GM12801 (cell line): ENCODE data around the gene MYZAP.

Experiments
- CTCF ChIP-seq: IDR thresholded peaks from one replicate; pipeline ENCODE4 v1.5.1; 2011; ENCODE audit warnings: control low read depth; ENCODE audit not compliant: insufficient read length; ENCODE audit errors: extremely low read depth

The MYZAP gene

DNA sequence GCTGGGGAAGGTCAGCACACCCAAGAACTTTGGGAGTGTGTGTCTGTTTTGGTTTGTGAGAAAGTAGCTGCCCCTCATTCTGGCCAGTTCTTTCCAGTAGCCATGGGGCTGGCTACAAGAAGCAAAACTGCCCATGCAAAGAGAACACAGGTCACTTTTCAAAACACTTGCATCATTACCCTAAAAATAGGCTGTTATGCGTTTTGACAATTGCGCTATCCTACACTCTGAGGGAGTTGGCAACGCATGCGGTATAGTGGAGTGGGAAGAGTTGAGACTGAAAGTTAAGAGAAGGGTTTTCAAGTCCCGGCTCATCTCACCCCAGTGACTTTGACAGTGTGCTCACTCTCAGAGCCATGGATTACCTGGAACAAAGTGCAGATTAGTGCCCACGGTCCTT lies 41.8 kb upstream of the MYZAP start:
- no peak for TF ChIP-seq CTCF

GRCh38 chr15:57550640-57551039 lies 41.1 kb upstream of the MYZAP start:
- no peak for TF ChIP-seq CTCF

GRCh38 chr15:57551715-57552677 lies 39.7 kb upstream of the MYZAP start:
- no peak for TF ChIP-seq CTCF

DNA sequence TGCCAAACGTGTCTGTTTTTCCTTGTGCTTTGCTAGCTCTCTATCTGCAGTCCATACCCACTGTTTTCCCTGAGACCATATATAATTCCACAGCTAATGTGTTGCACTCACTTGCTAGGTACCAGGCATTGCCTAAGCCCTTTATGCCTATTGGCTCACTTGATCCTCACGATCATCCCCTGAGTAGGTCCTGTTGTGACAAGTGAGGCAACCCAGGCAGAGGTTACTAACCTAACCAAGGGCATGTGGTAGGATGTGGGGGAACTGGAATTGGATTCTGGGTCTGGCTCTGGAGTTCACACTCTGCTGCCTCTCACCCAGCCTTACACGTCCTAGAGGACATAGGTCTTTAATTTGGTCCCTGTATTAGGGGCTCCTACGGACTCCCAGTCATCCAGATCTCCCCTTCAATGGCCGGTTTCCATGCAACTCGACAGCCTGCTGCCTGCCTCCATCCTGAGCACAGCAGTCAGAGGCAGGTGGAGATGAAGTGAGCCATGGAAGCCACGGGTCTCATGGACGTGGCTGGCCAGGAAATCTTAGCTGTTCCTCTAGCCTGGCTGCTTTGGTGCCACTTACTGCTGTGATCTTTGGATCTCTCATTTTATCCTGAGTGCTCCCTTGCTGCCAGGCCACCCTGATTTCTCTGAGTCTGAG lies 38.9 kb upstream of the MYZAP start:
- TF ChIP-seq CTCF = no peak

GRCh38 chr15:57553526-57553925 lies 38.2 kb upstream of the MYZAP start:
- no peak for TF ChIP-seq CTCF

DNA sequence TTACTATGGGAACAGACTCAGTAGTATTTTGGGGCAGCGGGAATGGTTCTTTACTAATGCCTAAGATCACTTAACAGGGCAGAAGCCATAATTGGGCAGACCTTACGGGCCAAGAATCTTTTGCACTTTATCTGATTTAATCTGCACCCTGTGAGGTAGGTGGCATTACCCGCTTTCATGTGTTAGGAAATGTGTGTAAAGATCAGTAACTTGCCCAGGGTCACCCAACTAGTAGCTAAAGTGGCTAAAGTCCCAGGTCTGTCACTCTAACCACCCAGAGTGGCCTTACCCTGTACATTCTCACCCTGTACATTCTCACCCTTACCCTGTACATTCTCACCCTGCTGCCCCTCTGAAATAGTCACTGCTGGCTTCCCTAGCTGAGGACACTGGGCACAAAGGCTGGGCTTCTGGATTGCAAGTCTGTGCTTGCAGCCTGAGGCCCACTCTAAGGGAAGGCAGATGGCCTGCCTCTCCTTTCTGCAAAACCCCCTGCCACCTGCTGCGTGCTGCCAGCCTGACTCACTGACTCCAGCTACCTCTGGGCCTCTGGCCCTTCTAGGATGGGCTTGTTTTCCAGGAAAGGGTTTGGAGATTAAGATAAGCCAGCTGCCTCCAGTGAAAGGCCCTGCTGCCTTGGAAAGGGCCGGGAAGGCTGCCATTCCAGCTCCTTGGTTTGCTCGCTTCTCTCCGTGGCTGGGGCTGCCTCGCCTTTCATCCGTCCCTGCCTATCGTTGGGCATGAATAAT lies 37.5 kb upstream of the MYZAP start:
- no peak for TF ChIP-seq CTCF

GRCh38 chr15:57554812-57555179 lies 36.9 kb upstream of the MYZAP start:
- no peak for TF ChIP-seq CTCF
